GM19193 (cell line): Measurements from ENCODE around the gene GCFC2.

Experiments
- POLR2A ChIP-seq: IDR thresholded peaks from 4 replicates; pipeline ENCODE4 v1.6.1; 2011; ENCODE audit not compliant: insufficient read depth, insufficient read length; ENCODE audit errors: extremely low read depth

The GCFC2 gene

GRCh38 chr2:75646090-75646582, 64.6 kb downstream of the GCFC2 start:
- no peak for TF ChIP-seq POLR2A

- no peak for TF ChIP-seq POLR2A
Observed at GRCh38 chr2:75645643-75646042, 65.1 kb downstream of the GCFC2 start.

- TF ChIP-seq POLR2A, result no peak
Observed at GRCh38 chr2:75643980-75644379, 66.7 kb downstream of the GCFC2 start.

GRCh38 chr2:75641587-75641986, 69.1 kb downstream of the GCFC2 start:
- TF ChIP-seq POLR2A, result no peak

GRCh38 chr2:75640621-75641121, 70.0 kb downstream of the GCFC2 start:
- no peak for TF ChIP-seq POLR2A

- no peak for TF ChIP-seq POLR2A
Observed at GRCh38 chr2:75637568-75637967, 73.1 kb downstream of the GCFC2 start.

- no peak for TF ChIP-seq POLR2A
Observed at GRCh38 chr2:75634945-75635344, 75.8 kb downstream of the GCFC2 start.

GRCh38 chr2:75633620-75634019, 77.1 kb downstream of the GCFC2 start:
- no peak for TF ChIP-seq POLR2A

GRCh38 chr2:75632813-75633212, 77.9 kb downstream of the GCFC2 start:
- TF ChIP-seq POLR2A, result no peak

- no peak for TF ChIP-seq POLR2A
Observed at GRCh38 chr2:75632091-75632701, 78.5 kb downstream of the GCFC2 start.

- TF ChIP-seq POLR2A, result no peak
Observed at GRCh38 chr2:75627902-75628504, 82.7 kb downstream of the GCFC2 start.

GRCh38 chr2:75622929-75623328, 87.8 kb downstream of the GCFC2 start:
- no peak for TF ChIP-seq POLR2A

- TF ChIP-seq POLR2A, result no peak
Observed at GRCh38 chr2:75622500-75622899, 88.2 kb downstream of the GCFC2 start.

- no peak for TF ChIP-seq POLR2A
Observed at GRCh38 chr2:75621228-75621627, 89.5 kb downstream of the GCFC2 start.

- no peak for TF ChIP-seq POLR2A
Observed at GRCh38 chr2:75619956-75620740, 90.6 kb downstream of the GCFC2 start.
